Gastrocnemius medialis (tissue), 4 donors: ENCODE data around the gene CNIH3.

Experiments
- POLR2A ChIP-seq, 2 donors: fragments of 450-650 bp; IDR thresholded peaks; one replicate each; pipeline ENCODE4 v1.6.1; 2017; ENCODE audit warnings: antibody characterized with exemption in 2 of 2, mild to moderate bottlenecking in 2 of 2, moderate library complexity in 2 of 2
- TF ChIP-seq, protein P1 (sequence below), 5 experiments: fragments of 450-650 bp in 3 of 5; fragments of 200-600 bp in 2 of 5; sonication (generic) in 2 of 5; IDR thresholded peaks in 4 of 5; conservative IDR thresholded peaks in 1 of 5; 1 replicate in 4 of 5; 2 replicates in 1 of 5; pipeline ENCODE4 v1.5.1; 2016 to 2019; ENCODE audit warnings: antibody characterized with exemption in 5 of 5, mild to moderate bottlenecking in 3 of 5, moderate library complexity in 3 of 5

DNA sequence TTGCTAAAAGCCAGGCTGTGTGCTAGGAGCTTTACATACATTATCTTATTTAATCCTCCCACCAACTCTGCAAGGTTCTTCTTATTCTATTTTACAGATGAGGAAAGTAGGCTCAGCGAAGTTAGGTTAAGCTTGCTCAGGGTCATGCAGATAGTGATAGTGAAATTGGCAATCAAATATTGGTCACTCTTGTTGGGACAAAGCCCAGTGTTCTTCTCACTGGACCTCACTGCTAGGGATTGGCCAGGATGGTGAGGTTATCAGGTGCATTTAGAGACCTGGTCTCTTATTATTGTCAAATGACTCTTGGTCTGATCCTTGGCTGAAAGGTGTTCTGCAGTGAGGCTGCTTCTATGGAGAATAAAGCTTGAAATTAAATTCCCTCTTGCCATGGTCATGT lies 145.1 kb downstream of the CNIH3 start:
- TF ChIP-seq, protein P1, sequence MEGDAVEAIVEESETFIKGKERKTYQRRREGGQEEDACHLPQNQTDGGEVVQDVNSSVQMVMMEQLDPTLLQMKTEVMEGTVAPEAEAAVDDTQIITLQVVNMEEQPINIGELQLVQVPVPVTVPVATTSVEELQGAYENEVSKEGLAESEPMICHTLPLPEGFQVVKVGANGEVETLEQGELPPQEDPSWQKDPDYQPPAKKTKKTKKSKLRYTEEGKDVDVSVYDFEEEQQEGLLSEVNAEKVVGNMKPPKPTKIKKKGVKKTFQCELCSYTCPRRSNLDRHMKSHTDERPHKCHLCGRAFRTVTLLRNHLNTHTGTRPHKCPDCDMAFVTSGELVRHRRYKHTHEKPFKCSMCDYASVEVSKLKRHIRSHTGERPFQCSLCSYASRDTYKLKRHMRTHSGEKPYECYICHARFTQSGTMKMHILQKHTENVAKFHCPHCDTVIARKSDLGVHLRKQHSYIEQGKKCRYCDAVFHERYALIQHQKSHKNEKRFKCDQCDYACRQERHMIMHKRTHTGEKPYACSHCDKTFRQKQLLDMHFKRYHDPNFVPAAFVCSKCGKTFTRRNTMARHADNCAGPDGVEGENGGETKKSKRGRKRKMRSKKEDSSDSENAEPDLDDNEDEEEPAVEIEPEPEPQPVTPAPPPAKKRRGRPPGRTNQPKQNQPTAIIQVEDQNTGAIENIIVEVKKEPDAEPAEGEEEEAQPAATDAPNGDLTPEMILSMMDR (IDR thresholded peaks at IDR 0.05 in 4 of 5, conservative IDR thresholded peaks at IDR 0.05 in 1 of 5) = no peak
- no peak for TF ChIP-seq POLR2A (IDR thresholded peaks at IDR 0.05)
